Measurements from ENCODE around the gene EPHX1.

- no peak for TF ChIP-seq TCF12 (IDR thresholded peaks at IDR 0.05; ENCODE audit: low read depth, low read length)
- TF ChIP-seq CTCF (IDR thresholded peaks at IDR 0.05 in 2 of 3, conservative IDR thresholded peaks at IDR 0.05 in 1 of 3; ENCODE audit: control insufficient read depth in 2 of 3, extremely low read depth in 1 of 3, insufficient read depth in 1 of 3, low read depth in 3 of 3, low read length in 3 of 3): no peak
- no peak for TF ChIP-seq POLR2AphosphoS2 (IDR thresholded peaks at IDR 0.05; ENCODE audit: low read depth, low read length)
Observed at GRCh38 chr1:225863167-225863566, 53.2 kb downstream of the EPHX1 start.
